SH-SY5Y (cell line): ENCODE data around the gene CCT3.

Source experiments
- GATA2 ChIP-seq: IDR thresholded peaks from 2 replicates; pipeline ENCODE4 v1.6.1; 2011; ENCODE audit warnings: mild to moderate bottlenecking, low read depth, low read length
- GATA3 ChIP-seq: IDR thresholded peaks from 2 replicates; pipeline ENCODE4 v1.6.1; 2011; ENCODE audit warnings: low read depth, mild to moderate bottlenecking, low read length, moderate library complexity

The CCT3 gene

DNA sequence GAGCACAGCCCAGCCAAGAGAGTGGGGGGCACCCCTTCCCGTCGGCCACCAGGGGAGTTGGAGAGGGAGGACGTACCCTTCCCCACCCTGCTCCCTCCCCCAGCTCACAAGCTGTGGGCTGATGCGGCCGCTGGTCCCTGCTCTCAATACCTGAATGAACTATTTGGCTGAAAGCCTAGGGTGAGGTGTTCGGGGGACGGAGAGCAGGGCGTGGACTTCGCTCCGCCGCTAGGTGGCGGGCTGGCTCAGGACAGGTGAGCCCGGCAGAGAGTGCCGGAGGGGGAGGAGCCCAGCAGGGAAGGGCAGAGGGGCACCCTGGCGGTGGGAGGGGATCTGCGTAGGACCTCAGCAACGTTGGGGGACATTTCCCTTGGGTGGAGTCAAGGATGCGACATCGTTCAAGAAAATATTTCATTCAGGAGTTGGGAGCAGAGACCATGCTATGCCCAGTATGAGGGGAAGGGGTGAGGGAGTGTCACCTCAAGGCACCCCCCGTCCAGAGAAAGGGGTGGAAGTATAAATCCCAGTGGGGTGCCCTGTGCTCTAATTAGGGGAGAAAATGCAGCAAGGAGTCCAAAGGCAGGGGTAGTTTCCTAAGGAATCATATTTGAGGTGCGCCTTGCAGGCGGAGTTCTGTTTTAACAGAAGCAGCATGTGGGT is 18.9 kb upstream of the CCT3 start:
- TF ChIP-seq GATA2 (no peak), GATA3 (no peak)

DNA sequence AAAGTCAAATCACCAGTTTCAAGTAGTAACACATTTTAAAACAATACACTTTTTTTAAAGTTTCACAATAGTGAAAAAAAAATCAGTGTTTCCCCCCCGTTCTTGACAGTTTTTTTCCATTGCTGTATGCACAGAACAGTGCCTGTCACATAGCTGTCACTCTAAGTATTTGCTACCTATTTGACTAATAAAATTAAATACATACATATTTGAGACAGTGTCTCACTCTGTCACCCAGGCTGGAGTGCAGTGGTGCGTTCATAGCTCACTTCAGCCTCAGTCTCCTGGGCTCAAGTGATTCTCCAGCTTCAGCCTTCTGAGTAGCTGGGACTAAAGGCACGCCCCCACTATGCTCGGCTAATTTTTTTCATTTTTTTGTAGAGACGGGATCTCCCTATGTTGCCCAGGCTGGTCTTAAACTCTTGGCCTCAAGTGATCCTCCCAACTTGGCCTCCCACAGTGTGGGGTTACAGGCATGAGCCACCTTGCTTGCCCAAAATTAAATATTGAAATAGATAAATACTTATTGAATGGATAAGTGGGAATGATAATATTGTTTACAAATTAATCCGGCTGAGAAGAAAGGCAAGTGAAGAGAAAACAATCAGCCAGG is 18.3 kb upstream of the CCT3 start:
- TF ChIP-seq GATA3 (no peak), GATA2 (no peak)

DNA sequence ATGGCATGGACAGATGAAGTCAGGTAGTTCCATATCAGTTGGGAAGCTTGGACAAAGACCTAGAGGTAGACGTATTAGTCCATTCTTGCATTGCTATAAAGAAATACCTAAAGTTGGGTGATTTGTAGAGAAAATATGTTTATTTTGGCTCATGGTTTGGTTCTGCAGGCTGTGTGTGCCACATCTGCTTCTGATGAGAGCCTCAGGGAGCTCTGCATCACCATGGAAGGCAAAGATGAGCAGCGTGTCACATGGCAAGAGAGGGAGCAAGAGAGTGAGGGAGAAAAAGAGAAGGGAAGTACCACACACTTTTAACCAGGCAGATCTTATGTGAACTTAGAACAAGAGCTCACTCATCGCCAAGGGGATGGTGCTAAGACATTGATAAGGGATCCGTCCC is 9.2 kb upstream of the CCT3 start:
- no peak for TF ChIP-seq GATA3
- TF ChIP-seq GATA2 = no peak

DNA sequence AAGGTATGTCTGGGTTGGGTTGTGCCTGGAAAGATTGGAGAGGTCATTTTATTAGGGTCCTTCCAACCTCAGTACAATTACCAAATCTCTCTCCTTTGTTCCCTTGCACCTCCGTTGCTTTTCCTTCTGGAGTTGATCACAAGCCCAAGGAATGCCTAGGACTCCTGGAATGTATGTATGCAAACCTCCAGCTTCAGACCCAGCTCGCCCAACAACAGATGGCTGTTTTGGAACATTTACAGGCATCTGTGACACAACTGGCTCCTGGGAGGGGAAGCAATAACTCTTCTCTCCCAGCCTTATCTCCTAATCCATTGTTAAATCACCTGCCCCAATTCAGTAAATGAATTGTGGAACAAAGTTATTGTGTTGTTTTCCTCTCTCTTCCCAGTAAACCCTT is 8.5 kb upstream of the CCT3 start:
- TF ChIP-seq GATA2 (peak; percentile 58; the same call in 1 of the 2 replicates), GATA3 (no peak)

DNA sequence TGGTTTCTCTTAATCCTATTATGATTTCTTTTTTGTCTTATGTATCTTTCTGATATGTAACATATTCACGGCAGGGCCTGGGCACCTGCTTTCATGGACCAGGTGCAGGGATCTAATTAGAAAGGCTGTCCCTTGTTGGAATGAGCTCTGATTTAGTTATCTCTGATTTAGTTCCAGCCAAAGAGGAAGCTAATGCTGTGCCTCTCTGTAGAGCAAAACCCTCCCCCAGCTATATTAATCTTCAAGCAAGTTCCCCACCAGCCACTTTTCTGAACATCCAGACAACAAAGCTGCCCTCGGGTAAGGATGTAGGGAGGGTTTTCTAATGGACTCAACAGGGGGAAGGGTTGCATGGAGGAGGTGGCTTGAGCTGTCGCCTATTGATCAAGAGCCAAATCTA is 6.3 kb upstream of the CCT3 start:
- TF ChIP-seq GATA2 (peak; percentile 58; the same call in 1 of the 2 replicates), GATA3 (no peak)

DNA sequence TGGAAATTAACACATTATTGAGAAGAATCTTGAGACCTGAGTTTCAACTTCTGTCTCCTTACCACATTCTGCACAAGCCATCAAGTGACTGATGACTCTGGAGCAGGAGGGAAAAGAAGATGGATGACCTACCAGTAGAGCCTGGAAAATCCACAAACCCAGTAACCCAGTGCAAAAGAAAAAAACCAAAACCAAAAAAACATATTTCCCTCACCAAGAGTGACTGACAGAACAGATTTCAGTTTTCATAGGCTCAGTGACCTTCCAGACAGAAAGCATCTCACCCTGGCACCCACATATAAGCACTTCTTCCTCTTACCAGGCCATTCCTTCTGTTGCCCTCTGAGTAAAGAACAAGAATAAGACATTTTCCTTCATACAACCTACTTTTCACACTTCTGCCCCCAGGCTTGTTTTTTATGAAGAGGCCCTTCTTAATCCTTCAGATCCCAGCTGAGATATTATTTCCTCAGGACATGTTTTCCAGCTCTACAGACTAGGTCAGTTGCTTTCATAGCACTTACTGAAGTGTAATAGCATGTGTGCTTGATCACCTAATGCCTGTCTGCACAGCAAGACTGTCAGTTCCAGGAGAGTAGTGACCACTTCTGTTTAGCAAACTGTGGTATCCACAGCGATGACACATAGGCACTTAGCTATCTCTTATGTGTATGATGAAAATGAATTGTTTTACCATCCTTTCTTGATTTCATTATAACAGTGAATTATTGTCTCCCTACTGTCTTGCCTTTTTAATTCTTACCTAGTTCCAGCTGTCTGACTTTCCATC is 4.3 kb upstream of the CCT3 start:
- TF ChIP-seq GATA3 = no peak
- TF ChIP-seq GATA2 = no peak

DNA sequence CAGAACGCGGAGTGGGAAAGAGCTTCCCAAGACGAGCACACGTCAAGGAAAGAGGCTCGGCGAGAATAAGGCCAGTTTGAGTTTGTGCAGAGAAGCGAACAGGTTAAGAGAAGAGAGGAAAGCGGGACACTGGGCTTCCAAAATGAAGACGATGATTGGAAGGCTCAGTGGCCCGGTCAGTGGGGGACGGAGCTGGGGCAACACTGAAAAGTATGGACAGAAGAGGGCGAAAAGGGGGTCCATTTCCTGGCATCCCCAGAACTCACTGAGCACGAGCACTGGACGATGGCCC is 258 bp downstream of the CCT3 start:
- TF ChIP-seq GATA3 (no peak), GATA2 (no peak)

DNA sequence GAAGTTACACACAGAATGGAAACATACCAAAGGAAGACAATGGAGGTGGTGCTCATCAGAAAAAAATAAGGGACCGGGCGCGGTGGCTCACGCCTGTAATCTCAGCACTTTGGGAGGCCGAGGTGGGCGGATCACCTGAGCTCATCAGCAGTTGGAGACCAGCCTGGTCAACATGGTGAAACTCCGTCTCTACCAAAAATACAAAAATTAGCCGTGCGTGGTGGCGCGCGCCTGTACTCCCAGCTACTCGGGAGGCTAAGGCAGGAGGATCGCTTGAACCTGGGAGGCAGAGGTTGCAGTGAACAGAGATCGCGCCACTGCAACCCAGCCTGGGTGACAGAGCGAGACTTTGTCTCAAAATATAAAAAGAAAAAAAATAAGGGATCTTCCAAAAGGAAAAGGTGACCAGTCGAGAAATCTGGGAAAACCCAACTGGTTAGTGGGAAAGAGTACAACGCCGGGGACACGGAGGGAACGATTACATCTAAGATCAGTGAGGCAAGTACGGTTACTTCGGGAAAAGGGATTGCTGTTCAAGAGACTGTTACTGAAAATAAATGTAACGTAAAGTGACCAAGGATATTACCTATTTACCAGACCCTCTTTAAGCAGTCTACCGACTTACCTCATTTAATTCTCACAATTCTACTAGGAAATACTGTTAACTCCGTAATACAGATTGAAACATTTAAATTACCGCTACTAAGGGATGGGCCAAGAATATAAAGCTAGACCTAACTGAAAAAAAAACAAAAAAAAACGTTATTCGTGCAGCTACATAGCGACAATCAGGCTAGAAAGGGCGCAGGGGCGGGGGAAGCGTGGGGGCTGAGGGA is 822 bp downstream of the CCT3 start:
- TF ChIP-seq GATA3 (no peak), GATA2 (no peak)

DNA sequence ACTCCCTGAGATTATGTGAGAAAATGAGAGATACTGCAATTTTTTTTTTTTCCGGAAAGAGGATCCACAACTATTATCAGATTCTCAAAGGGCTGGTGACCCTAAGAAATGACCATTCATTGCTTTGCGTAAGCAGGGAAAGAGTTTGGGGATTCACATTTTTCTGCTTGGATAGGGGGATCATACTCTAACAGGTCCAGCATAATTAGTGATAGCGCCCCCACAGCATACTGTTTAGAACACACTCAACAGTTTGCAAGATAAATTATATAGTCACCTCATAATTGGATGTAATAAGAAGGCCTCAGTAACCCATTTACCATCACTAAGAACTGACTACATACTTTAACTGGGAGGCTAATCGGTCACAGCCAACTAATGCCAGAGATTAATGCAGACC is 1.9 kb downstream of the CCT3 start:
- TF ChIP-seq GATA2 (no peak), GATA3 (no peak)

DNA sequence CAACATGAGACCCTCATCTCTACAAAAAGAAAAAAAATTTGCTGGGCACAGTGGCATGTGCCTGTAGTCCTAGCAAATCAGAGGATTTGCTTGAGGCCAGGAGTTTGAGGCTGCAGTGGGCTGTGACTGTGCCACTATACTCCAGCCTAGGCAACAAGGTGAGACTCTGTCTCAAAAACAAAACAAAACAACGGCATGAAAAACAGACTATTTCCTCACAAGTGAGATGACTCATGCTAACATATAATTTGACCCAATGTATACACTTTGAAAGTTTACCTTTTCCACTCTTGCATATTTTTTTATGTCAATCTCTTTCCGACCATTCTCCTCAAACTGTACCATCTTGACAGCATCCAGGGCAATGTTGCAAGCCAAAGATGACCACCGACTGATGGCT is 17.5 kb downstream of the CCT3 start:
- no peak for TF ChIP-seq GATA3

DNA sequence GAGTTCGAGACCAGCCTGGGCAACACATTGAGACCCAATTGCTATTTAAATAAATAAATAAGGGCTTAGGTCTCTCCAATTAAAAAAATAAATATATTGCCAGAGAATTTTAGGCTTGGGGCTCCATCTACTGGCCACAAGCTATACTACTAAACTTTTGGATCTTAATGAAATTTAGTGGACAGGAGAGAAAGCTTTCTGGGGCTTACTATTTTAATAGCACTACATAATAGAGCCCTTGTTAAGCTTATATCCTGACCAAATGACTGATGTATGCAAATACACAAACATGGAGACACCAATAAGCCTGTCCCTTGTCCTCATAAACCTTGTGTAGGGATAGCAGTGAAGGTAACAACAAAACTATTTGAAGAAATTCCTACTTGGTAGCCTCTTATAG is 18.4 kb downstream of the CCT3 start:
- no peak for TF ChIP-seq GATA2
- TF ChIP-seq GATA3 = no peak

DNA sequence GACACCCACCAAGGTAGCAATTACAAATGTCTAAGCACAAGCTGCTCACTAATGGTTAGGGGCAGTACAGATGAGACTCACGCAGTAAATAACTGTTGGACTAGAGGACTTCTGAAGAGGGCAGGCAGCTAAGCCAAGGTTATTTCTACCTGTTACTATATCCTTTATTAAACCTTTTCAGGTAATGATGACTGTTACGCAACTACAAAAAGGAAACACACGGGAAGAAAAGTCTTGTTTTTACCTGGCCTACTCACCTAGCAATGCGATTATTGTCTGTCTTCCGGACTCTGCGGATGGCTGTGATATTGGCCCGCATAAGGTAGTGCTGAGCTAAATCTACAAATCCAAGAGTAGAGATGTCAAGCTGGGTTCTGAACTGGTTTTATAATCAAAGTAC is 21.2 kb downstream of the CCT3 start:
- TF ChIP-seq GATA3 (no peak), GATA2 (no peak)

DNA sequence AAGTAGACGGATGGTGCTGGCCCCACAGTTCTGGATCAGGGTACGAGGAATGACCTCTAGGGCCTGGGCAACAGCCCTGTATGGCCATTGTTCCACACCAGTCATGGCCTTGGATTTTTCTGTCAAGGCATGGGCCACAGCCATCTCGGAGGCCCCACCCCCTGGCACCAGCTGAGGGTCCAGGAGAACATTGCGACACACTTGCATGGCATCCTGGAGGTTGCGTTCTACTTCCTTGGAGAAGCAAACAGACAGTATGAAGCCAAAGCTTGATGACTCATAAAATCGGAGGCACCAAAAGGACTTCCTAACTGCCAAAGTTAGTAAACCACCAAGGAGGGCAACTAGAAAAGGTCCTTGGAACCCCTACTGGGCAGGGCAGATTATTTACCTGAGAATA is 27.1 kb downstream of the CCT3 start:
- TF ChIP-seq GATA3 (no peak), GATA2 (no peak)

DNA sequence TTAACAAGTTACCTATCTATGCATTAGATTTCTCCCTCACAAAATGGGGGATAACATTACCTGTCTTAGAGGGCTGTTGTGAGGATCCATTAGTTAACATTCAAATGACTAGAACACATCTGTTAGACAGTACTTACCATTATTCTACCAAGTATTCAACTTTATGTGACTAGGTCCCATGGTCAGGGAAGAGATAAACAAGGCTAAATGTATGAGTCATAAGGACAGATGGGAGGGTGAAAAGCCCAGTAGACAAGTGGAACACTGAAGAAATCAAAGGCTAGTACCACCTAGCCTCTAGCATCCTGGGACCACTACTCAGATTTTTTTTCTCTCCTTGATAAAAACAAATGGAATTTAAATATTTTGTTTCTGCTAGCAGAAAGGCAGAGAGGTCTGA is 30.0 kb downstream of the CCT3 start:
- TF ChIP-seq GATA2 = no peak
- no peak for TF ChIP-seq GATA3
